Endometrial microvascular endothelial cells (primary cell): ENCODE results near the gene SLC35A3. TPM values are rescaled to one million over a fixed set of nuclear protein-coding genes. Genes with fewer than 3 reads are reported as not detected.
"Not testable (repeated sequence)": the region's sequence is repeated elsewhere in the genome, so short reads cannot be mapped to it uniquely, and the experiment has no call there.

Source experiments
- in situ Hi-C: cut with HindIII; loops from 2 replicates; pipeline ENCODE4 v1.10.0; 2017; ENCODE audit warnings: low sequenced_read_pairs, low pct_unique_long_range_greater_than_20kb; ENCODE audit errors: inconsistent ontology term
- total RNA-seq: library from RNA; depleted of rRNA; stranded (reverse); fragments of >200 nt; gene quantifications from one replicate; pipeline ENCODE4 v1.2.3, GENCODE V29; 2015; ENCODE audit errors: inconsistent ontology term

The SLC35A3 gene
- total RNA-seq, 1 donor from 2014 or later = 20.5 TPM

DNA sequence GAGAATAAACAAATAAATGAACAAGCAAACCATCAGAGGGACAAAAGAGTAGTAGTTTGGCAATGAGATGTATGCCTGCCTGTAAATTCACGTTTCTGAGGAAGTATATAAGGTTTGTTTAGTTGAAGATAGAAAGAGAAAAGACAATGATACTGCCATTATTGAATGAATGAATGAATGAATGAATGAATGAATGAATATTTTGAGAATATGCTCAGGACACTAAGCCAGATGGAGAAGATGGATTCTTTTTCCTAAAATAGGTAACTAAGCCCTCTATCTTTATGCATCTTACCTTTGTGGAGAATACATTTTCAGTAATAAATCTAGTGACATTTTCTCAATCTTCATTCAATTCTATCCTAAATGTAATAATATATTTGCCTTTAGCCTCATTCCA, 49.4 kb downstream of the SLC35A3 start:
- in situ Hi-C loops = no loop called here

DNA sequence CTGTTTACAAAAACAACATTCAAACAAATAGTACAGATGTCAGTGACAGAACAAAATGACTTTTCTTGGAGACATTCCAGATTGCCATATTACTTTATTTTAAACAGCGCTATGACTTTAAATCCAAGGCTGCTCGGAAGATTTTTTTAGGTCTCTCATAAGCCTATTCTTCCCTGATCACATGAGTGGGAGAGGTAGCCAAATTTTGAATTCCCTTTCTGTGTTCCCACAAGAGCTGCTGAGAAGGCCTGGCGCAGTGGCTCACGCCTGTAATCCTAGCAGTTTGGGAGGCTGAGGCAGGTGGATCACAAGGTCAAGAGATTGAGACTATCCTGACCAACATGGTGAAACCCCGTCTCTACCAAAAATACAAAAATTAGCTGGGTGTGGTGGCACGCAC, 53.7 kb downstream of the SLC35A3 start:
- in situ Hi-C loops = no loop called here

DNA sequence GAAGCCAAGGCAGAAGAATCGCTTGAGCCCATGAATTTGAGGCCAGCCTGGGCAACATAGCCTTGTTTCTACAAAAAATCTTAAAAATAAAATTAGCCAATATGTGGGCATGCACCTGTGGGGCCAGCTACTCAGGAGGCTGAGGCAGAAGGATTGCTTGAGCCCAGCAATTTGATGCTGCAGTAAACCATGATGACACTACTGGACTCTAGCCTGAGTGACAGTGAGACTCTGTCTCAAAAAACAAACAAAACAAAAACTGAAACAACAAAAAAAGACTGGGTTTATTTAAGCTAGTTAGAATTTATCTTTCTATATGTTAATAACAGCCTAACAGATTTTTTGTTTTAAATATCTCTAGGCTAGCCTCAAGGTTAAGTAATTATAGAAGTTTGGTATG, 57.4 kb downstream of the SLC35A3 start:
- in situ Hi-C loops = no loop called here

DNA sequence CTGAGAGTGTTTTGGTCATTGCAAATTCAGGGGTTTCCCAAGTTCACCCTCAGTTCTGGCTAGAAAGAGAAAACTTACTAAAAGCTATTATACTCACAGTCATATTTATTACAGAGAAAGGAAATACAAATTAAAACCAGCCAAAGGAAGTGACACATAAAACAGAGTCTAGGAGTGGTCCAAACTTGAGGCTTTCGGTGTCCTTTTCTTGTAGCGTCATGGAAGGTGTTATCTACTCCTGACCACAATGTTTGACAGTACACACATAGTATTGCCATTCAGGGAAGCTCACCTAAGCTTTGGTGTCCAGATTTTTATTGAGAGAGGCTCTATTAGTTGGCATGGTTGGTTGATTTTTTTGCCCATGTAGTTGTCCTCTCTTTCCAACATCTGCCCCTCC, 59.0 kb downstream of the SLC35A3 start:
- in situ Hi-C loops = no loop called here

DNA sequence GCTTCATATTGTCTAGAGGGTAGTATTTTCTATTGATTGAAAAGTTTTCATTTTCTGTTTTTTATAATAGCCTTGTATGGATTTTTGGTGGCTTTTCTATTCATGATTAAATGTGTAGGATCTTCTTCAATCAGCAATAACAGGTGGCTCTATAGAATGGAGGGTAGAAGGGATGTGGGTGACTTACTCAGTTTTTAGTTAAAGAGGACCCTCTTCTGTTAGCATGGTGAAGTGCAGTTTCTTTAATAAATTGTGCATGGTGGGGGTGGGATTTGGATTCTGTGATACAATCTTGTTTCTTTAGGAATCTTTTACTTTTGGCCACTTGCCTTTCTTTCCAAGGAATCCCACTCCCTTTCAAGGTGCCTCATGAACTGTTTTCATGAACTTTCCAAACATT, 64.7 kb downstream of the SLC35A3 start:
- in situ Hi-C loops = no loop called here

DNA sequence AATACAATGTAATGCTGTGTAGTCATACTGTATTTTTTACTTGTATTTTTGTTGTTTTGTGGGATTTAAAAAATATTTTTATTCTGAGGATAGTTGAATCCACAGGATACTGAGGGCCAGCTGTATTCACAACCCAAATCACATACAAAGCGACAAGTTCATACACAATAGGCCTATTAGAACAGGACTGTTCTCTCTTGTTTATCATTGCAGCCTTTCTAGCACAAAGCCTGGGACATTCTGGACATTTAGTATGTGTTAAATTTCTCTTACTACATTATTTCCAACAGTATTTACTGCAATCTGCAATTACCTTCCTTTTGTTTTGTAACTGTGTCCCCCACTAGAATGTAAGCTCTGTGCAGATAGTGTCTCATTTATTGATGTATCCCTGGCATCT, 65.4 kb downstream of the SLC35A3 start:
- in situ Hi-C loops = no loop called here

DNA sequence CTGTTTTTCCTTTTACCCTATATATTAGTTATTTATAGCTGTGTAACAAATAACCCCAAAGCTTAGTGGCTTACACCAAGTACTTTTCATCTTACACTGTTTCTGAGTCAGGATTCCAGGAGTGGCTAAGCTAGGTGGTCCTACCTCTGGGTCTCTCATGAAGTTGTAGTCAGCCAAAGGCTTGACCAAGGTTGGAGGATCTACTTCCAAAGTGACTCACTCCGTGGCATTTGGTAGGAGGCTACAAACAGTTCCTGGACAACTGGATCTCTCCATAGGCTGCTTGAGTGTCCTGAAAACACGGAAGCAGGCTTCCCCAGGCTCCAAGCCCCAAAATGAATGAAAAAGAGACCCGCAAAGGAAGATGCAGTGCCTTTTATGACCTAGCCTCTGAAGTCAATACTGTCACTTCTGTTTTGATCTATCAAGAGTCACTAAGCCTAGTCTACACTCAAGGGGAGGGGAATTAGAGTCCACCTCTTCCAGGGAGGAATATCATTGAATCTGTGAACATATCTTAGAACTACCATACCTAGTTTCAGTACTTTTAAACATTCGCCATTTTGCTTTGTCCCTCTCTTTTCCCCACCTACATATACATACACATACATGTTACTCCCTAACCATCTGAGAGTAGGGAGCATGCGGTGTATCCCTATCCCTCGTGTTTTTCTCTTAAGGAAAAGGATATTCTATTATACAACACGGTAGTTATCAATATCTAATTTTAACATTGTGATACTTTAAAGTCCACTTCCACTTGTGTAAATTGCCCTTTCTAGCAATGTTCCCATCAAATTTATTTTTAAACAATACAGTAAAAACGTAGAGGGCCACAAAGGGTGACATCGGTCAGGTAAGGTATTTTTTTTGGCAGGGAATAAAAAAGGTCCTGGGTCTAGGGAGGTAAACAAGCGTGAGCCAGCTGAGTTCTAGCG, 67.2 kb downstream of the SLC35A3 start:
- in situ Hi-C loops = no loop called here

DNA sequence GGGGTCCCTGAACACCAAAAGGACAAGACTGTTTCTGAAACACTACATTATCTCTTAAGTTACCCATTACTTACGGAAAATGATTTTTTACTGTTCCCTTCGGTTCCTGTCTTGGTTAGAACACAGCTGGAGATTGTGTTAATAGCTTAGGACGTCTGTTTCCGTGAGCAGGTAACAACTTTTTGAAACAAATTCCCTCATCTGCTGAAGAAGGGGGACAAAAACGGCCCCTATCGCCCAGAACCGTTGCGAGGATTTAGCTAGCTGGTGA, 67.8 kb downstream of the SLC35A3 start:
- in situ Hi-C loops = no loop called here

DNA sequence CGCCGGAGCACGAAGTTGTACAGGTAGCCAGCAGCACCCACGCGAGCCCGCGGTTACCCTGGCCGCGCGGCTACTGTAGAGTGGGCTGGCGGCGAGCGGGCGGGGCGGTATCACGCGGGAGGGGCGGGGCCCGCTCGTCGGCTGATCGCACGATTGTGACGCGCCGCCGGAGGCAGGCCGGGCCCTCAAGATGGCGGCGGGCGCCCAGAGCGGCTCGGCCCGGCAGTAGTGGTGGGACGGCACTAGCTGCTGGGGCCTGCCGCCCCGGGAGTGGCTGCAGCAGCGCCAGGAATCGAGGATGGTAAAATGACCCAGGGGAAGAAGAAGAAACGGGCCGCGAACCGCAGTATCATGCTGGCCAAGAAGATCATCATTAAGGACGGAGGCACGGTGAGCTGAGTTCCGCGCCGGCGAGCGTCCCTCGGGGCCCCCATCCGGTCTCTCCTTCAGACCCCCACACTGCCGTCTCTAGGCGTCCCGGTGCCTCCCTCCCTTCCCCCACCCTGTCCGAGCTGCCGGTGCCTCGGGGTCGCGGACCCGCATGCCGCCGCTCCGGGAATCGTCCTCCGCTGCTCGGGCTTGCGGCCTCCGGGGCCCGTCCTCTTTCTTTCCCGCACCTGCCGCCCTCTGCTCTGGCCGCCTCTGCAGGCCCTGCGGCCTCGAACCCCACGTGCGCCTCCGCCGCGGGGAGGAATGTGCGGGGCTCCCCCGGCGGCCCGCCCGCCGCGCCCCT, 68.3 kb downstream of the SLC35A3 start:
- in situ Hi-C loops = no loop called here

DNA sequence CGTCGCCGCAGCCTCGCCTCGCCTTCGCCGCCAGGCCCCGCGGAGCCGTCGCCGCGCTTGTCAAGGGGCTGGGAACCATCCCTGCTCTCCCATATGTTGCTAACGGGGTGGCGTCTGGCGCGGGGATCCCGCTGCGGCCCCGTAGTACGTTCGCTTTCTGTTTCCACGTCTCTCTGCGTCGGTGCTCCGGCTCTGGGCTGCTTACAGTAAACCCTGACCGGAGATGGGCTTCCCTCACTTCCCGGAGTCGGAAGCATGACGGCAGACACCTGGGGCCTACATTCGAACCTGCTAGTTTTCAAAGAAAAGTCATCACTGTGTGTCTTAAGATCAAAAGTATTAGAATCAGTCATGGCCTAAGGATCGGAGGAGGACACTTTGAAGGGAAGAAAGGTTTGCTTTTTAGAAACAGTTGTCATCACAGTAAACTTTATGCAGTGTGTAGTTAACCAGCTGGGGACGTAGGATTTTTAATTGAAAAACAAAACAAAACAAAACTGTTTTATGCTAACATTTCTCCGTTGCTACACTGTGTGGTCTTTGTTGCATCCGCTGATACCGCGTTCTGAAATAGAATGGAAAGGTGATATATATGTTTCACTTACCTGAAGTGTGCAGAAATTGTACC, 69.0 kb downstream of the SLC35A3 start:
- in situ Hi-C loops = no loop called here

DNA sequence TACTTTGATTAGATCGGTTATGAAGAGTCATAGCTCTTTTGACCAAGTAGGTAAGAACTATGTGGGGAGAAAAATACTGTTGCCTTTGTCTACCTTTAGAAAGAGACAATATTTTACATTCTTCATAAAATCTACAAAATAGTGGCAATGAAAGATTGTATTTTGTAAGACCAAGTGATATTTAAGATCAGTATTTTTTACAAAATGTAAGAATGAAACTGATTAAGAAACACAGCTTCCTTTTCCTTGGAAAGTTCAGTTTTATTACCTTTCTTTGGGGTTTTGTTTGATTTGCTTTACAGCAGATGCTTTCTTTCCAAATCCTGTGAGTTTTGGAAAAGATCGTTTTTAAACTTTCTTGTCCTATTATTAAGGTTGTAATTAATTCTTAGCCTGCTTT, 69.8 kb downstream of the SLC35A3 start:
- in situ Hi-C loops = no loop called here

DNA sequence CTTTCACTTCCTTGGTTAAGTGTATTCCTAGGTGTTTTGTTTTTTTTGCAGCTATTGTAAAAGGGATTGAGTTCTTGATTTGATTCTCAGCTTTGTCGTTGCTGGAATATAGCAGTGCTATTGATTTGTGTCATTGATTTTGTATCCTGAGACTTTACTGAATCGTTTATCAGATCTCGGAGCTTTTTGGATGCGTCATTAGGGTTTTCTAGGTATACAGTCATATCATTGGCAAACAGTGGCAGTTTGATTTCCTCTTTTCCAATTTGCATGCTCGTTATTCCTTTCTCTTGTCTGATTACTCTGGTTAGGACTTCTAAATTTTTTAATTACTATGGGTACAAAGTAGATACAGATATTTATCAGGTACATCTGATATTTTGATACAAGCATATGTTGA, 75.4 kb downstream of the SLC35A3 start:
- in situ Hi-C loops = no loop called here

DNA sequence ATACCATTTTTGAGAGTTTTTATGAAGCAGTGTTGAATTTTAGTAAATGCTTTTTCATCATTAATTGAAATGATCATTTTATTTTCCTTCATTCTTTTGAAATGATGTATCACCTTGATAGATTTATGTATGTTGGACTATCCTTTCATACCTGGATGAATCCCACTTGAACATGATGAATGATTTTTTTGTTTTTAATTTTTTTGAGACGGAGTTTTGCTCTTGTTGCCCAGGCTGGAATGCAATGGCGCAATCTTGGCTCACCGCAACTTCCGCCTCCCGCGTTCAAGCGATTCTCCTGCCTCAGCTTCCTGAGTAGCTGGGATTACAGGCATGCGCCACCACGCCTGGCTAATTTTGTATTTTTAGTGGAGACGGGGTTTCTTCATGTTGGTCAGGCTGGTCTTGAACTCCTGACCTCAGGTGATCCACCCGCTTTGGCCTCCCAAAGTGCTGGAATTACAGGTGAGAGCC, 77.5 kb downstream of the SLC35A3 start:
- in situ Hi-C loops = not testable (repeated sequence)

DNA sequence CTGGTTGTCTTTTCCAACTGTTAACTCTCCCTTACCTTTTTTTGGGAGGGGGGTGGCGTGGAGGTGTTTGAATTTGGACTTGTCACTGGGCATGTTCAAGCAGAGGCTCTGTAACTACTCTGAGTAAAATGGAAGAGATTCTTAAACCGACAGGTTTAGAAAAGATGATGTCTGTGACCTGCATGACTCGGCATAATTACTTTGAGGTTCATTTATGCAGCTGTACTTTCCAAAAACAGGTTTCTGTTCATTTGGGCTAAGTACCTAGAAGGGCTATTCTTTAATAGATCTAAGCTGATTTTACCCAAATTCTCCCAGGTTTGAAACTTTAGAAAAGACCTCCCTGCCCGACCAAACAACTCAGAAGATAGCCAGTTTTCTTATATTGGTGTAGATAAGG, 80.3 kb downstream of the SLC35A3 start:
- in situ Hi-C loops = no loop called here

DNA sequence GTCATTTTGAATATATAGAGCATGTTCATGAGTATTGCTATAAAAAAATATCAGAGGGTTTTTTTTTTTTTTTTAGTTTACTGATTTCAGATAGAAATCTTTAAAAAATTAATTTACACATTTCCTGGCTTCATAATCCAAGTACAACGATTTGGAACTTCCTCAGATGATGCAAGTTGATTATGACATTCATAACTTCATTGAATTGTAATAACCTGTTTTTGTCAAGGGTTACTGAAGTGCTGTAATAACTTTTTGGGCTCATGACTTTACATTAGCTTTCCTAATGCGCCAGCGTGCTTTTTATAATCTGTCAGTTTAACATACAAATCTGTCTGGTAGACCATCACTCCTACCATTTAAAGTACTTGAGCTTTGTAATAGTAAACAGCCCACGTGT, 81.6 kb downstream of the SLC35A3 start:
- in situ Hi-C loops = no loop called here

DNA sequence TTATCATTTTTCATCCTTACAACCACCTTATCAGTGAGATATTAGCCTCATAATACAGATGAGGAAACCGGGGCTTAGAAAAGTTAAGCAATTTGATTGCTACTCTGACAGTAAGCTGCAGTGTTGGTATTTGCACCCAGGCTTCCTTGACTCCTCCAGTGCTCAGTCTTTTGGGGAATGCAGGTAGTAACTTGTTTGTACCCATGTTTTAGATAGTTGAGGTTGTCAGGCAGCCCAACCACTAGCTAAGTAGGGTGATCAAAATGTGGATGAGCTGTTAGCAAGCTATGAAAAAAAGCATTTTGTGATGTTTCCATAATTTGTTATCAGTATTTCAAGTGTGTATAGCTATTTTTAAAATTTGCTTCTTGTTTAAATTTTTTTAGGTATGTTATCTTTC, 82.1 kb downstream of the SLC35A3 start:
- in situ Hi-C loops = no loop called here

DNA sequence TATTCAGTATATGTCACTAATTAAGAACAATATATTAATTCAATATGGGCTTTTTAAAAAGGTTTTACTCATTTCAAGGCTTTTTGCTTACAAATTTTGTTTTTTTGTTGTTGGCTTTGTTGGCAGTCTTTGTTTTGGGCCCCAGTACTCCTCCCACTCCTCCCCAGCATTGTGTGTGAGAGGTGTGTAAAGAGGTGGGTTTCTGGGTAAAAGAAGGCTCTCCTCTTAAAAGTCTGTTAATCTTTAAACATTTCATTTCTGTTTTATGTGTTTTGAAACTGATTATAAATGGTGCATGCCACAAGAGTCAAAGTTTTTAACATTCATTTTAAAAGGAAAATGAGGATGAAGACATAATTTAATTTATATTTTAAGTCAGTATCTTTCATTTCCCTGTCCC, 83.3 kb downstream of the SLC35A3 start:
- in situ Hi-C loops = no loop called here

DNA sequence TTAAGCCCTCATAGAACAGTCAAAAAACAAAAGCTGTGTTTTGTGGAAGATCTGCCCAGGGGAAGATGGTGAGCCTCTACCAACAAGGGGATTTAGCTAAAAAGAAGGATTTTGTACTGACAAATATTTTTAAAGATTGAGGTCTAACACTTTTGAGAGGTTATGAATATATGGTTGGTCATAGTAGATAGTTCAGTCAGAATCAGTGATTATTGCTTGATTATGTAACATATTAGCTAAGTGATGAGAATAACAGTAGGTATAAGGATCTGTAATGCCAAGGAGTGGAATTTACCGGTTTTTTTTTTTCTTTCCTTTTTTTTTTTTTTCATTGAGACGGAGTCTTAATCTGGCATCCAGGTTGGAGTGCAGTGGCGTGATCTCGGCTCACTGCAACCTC, 83.9 kb downstream of the SLC35A3 start:
- in situ Hi-C loops = no loop called here

DNA sequence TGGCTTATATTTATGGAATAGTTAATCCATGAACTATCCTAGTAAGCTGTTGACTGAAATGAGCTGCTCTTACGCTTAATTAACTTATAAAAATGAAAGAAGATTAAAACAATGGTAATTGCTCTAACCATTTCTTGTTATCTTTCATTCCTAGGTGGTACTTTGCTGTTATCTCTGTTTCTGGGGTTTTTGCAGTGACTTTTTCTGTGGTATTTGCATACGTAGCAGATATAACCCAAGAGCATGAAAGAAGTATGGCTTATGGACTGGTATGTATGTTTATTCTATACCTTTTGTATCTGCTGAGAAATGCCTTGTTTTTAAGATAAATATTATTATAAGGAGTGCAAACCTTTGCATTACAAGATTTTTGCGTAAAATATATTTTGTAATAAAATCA, 91.9 kb downstream of the SLC35A3 start:
- in situ Hi-C loops = no loop called here
